Measurements from ENCODE around the gene PRSS3.
"Not testable (repeated sequence)": the region's sequence is repeated elsewhere in the genome, so short reads cannot be mapped to it uniquely, and the experiment has no call there.

The PRSS3 gene

GRCh38 chr9:33752130-33752637 is 43.2 kb upstream of the PRSS3 start:
- no peaks in the 10 kb centered on the region for H3K27me3 ChIP-seq (ENCODE audit: insufficient read depth, low read depth, severe bottlenecking)
- no peak overlapping the region for H3K4me3 ChIP-seq (ENCODE audit: low read depth, low read length)
- no peak for TF ChIP-seq CTCF (IDR thresholded peaks at IDR 0.05; ENCODE audit: low read depth, low read length)
- H3K36me3 ChIP-seq, result no peaks in the 10 kb centered on the region
- DNase-seq, result no peak
- H3K9me3 ChIP-seq (ENCODE audit: severe bottlenecking), result peaks cover 3% of the 10 kb centered on the region
- H3K27ac ChIP-seq, result no peak overlapping the region

GRCh38 chr9:33752789-33753188 is 42.6 kb upstream of the PRSS3 start:
- H3K27me3 ChIP-seq (ENCODE audit: insufficient read depth, low read depth, severe bottlenecking); DNase-seq; H3K36me3 ChIP-seq; H3K9me3 ChIP-seq (ENCODE audit: severe bottlenecking); H3K4me3 ChIP-seq (ENCODE audit: low read depth, low read length); H3K27ac ChIP-seq: not testable (repeated sequence)

GRCh38 chr9:33759648-33760047 is 35.7 kb upstream of the PRSS3 start:
- not testable (repeated sequence) for H3K27me3 ChIP-seq (ENCODE audit: insufficient read depth, low read depth, severe bottlenecking); H3K9me3 ChIP-seq (ENCODE audit: severe bottlenecking); H3K27ac ChIP-seq; H3K4me3 ChIP-seq (ENCODE audit: low read depth, low read length); DNase-seq; H3K36me3 ChIP-seq

- no peak for TF ChIP-seq CTCF (IDR thresholded peaks at IDR 0.05; ENCODE audit: low read depth, low read length)
- Histone ChIP-seq H3K4me3 (ENCODE audit: low read depth, low read length) (no peak overlapping the region), H3K9me3 (ENCODE audit: severe bottlenecking) (no peaks in the 10 kb centered on the region), H3K27ac (no peak overlapping the region), H3K36me3 (no peaks in the 10 kb centered on the region), H3K27me3 (ENCODE audit: insufficient read depth, low read depth, severe bottlenecking) (no peaks in the 10 kb centered on the region)
- no peak for DNase-seq
These were observed 33.0 kb upstream of the PRSS3 start for GRCh38 chr9:33762343-33762742.

GRCh38 chr9:33763709-33764108 is 31.7 kb upstream of the PRSS3 start:
- not testable (repeated sequence) for H3K4me3 ChIP-seq (ENCODE audit: low read depth, low read length); H3K9me3 ChIP-seq (ENCODE audit: severe bottlenecking); DNase-seq; H3K27me3 ChIP-seq (ENCODE audit: insufficient read depth, low read depth, severe bottlenecking); H3K36me3 ChIP-seq; H3K27ac ChIP-seq

- no peak for TF ChIP-seq CTCF (IDR thresholded peaks at IDR 0.05; ENCODE audit: low read depth, low read length)
- Histone ChIP-seq H3K27me3 (ENCODE audit: insufficient read depth, low read depth, severe bottlenecking) (no peaks in the 10 kb centered on the region), H3K9me3 (ENCODE audit: severe bottlenecking) (no peaks in the 10 kb centered on the region), H3K4me3 (ENCODE audit: low read depth, low read length) (no peak overlapping the region), H3K27ac (no peak overlapping the region), H3K36me3 (no peaks in the 10 kb centered on the region)
- DNase-seq, result no peak
These were observed 29.9 kb upstream of the PRSS3 start for GRCh38 chr9:33765411-33765810.

GRCh38 chr9:33770156-33770880 is 25.0 kb upstream of the PRSS3 start:
- not testable (repeated sequence) for H3K27me3 ChIP-seq (ENCODE audit: insufficient read depth, low read depth, severe bottlenecking); H3K9me3 ChIP-seq (ENCODE audit: severe bottlenecking); H3K27ac ChIP-seq; H3K36me3 ChIP-seq; H3K4me3 ChIP-seq (ENCODE audit: low read depth, low read length); DNase-seq

- H3K9me3 ChIP-seq (ENCODE audit: severe bottlenecking); H3K4me3 ChIP-seq (ENCODE audit: low read depth, low read length); H3K27ac ChIP-seq; H3K27me3 ChIP-seq (ENCODE audit: insufficient read depth, low read depth, severe bottlenecking); DNase-seq; H3K36me3 ChIP-seq: not testable (repeated sequence)
These were observed 22.2 kb upstream of the PRSS3 start for GRCh38 chr9:33773135-33773534.

GRCh38 chr9:33774074-33774659 is 21.2 kb upstream of the PRSS3 start:
- not testable (repeated sequence) for H3K27me3 ChIP-seq (ENCODE audit: insufficient read depth, low read depth, severe bottlenecking); H3K4me3 ChIP-seq (ENCODE audit: low read depth, low read length); H3K36me3 ChIP-seq; H3K27ac ChIP-seq; H3K9me3 ChIP-seq (ENCODE audit: severe bottlenecking); DNase-seq
